Measurements from ENCODE around the gene FBLN2. TPM values are rescaled to one million over a fixed set of nuclear protein-coding genes. Genes with fewer than 3 reads are reported as not detected.

FBLN2 gene
- total RNA-seq, 1 donor: 8.3 TPM

DNA sequence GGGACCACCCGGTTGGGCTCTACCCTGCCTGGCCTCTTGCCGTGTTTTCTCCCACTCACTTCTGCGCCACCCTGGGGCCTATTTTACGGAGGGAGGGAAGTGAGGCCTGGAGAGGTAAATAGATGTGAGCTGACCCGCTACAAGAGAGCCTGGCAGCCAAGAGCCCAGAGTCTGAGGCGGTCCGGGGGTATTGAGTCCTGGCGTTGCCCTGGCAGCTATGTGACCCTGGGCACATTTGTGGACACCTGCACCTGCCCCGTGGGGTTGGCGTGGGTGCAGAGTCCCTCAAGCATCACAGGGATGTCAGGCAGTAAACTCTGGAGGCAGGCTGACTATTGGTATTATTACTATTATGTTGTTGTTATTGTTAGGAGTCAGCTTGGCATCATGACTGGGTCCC lies 85.7 kb downstream of the FBLN2 start:
- DNase-seq (ENCODE audit: low read depth in 2 of 3, low spot score in 2 of 3): no peak

DNA sequence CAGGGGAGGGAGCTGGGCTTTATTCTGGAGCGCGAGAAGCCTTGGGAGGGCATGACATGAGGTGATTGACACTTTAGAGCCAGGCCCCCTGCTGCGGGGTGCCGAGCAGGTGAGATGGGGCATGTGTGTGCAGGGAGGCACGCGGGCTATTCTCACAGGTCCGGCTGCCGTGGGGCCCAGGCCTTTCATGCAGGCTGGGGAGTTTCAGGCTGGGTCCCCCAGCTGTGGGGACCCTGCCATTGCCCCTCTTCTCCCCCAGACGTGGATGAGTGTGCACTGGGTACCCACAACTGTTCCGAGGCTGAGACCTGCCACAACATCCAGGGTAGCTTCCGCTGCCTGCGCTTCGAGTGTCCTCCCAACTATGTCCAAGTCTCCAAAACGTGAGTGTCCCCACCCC lies 87.3 kb downstream of the FBLN2 start:
- DNase-seq (ENCODE audit: low read depth in 2 of 3, low spot score in 2 of 3): no peak

DNA sequence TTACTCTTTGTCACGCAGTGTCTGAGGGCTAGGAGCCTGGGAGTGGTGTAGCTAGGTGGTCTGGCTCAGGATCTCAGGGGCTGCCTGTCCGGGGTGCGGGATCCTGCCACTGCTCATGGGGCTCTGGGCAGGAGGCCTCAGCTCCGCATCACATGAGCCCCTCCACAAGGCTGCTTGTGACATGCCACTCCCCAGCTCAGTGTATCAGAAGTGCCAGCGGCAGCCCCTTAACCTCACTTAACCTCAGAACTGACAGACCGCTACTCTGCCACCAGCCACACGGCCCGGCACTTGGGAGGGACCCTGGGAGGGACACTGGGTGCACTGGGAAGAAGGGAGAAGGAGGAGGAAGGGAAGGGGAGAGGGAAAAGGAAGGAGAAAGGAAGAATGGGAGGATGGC lies 87.9 kb downstream of the FBLN2 start:
- DNase-seq (ENCODE audit: low read depth in 2 of 3, low spot score in 2 of 3): no peak

DNA sequence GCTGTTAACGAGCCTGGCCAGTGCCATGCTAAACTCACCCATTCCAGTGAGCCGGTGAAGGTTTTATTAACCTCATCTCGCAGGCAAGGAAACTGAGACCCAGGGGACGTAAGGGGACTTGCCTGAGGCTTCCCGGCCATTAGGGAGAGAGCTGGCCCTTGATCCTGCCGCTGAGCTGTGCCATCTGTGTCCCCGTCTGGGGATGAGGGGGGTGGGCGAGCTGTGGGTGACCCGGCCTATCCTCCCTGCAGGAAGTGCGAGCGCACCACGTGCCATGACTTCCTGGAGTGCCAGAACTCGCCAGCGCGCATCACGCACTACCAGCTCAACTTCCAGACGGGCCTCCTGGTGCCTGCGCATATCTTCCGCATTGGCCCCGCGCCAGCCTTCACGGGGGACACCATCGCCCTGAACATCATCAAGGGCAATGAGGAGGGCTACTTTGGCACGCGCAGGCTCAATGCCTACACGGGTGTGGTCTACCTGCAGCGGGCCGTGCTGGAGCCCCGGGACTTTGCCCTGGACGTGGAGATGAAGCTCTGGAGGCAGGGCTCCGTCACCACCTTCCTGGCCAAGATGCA lies 88.5 kb downstream of the FBLN2 start:
- no peak for DNase-seq (ENCODE audit: low read depth in 2 of 3, low spot score in 2 of 3)

DNA sequence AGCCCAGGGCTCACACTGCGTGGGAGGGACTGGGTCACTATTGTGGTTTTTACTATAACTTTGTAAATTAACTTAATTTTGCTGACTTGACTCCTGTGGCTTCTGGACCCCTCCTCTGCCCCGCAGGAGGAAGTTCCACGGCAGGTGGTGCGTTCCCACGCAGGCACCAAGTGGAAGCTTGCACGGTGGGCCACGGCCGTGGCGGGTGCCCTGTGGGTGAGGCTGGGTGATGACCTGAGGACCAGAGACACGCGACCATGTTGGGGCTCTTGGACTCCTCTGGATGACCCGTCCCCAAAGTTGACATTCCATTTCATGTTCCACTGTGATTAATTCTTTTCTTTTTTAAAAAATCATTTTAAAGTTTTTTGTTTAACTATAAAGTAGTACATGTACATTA lies 89.0 kb downstream of the FBLN2 start:
- no peak for DNase-seq (ENCODE audit: low read depth in 2 of 3, low spot score in 2 of 3)

DNA sequence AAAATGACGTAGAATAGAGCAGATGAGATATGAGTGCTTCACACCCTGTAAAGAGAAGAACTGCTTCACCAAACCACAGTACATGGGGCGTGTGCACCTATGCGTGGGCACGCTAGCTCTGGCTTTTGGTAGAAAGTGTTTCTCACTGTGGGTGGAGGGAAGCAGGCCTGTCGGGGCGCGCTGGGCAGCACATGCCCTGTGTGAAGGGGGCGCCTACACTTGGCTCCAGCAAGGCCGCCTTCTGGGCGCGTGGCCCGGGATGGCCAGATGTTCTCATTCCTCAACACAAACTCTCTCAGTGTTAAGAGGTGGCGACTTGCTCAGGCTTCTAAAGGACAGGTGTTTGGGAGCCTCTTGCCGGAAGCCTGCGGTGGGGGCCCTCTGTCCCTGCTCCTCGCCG lies 90.0 kb downstream of the FBLN2 start:
- DNase-seq (ENCODE audit: low read depth in 2 of 3, low spot score in 2 of 3): no peak

DNA sequence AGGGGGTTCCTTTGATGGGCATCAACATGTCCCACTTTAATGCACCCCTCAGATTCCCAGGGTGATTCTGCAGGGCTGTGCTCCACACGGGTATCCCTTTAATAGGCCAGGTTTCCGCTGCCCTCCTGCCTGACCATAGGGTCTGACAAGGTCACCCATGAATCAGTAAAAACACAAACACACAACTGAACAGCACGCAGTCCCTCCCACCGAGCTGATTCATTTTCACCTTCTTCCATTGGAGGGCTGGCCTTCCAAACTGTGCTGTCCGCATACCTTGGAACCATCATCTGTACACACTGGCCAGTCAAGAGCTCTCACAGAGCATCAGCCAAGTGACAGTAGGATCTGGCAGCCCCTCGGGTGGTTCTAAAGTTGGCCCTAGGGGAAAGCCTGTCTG lies 93.7 kb downstream of the FBLN2 start:
- no peak for DNase-seq (ENCODE audit: low read depth in 2 of 3, low spot score in 2 of 3)

DNA sequence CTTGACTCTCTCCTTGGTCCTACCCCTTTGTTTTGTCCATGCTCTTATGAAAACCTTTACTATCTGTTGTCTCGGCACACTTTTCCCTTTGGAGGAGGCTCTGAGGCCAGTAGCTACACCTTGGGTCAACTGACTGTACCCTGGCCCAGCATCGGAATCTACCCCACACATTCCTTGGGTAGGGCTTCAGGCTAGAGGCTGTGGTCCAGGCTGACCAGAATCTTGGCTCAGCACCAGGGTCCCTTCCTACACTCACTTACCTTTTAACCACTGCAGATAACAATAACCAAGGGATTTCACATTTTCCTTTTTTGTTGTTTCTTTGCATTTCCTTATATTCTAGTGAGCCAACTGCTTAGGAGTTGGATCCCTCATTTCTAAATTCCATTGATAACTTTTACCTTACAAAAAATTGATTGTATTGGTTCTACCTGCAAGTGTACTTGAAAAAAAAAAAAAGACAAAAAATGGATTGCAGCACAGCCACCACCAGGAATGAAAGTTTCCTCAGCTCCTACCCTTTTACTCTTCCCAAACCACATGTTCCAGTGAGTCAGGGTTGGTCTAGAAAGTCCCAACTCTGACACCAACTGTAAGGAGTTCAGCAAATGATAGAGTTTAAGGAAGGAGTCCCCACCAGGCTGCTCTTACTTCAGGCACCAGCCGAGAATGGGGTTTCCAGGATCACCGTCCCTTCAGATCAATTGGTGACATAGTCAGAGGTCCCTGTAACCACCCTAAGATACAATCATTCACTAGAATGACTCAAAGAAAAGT lies 95.6 kb downstream of the FBLN2 start:
- no peak for DNase-seq (ENCODE audit: low read depth in 2 of 3, low spot score in 2 of 3)

DNA sequence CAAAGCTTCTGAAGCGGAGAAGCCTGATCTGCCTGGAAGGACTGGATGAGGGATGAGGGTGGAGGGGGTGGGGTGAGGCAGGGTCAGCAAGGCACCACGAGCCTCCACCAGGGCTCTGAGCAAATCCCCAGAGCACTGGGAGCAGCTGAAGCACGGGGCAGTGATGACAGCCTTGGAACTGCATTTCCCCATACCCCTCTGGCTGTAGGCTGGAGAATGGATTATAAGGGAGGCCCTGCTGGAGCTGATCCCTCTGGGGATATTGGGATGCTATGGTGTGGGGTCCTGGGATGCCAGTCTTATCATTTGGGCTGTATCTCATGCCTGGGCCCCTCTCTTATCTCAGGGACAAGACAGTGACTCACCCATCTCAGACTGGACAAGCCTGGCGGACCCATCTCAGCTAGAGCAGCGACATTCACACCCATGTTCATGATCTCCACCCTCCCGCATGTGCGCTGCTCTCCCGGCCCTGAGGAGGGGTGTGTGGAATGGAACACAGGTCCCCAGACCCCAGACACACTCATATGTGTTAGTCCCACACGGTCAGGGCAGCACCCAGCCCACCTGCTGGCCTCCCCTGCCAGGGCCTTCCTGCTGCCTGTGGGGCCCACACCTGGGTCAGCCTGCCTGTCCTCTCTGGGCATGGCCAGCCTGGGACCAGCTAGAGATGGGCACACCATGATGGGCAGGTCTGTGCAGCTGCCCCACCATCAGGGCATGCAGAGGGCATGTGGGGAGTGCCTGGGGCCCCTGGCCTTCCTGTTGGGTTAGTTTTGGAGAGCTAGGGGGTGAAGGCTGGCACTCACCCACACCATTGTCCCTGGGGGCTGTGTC lies 97.1 kb downstream of the FBLN2 start:
- no peak for DNase-seq (ENCODE audit: low read depth in 2 of 3, low spot score in 2 of 3)

DNA sequence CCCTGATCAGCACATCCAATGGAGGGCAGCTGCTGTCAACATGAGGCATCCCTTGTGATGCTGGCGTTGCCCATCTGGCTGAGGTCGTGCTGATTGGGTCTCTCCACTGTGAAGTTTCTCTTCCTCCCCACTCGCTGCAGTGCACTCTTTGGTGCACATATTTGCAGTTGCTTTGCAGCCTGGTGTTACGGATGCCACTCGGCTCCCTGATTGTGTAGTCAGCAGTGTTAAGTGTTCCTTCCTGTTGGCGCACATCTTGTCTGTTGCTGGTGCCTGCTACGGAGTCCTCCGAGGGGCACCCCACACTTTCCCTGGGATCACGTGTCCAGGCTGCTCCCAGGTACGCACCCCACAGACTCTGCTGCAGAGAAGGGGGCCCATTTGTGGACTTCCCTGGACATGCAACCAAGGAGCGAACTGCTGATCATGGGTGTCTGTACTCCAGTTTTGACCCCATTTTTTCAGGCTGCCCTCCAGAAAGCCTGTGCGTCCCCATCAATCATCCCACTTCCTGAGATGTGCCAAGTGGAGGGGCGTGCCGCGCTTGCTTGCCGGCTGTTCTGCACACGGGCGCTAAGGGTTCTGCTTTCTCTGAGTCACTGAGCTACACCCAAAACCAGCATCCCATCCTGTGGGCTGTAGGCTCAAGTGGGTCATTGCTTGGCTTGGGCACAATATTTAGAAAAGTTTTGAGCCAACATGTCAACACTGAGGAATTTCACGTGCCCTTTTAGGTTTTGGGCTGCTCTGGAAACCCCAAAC lies 98.6 kb downstream of the FBLN2 start:
- DNase-seq (ENCODE audit: low read depth in 2 of 3, low spot score in 2 of 3): peak in 2 of 3 donors; percentile 81 to 89

DNA sequence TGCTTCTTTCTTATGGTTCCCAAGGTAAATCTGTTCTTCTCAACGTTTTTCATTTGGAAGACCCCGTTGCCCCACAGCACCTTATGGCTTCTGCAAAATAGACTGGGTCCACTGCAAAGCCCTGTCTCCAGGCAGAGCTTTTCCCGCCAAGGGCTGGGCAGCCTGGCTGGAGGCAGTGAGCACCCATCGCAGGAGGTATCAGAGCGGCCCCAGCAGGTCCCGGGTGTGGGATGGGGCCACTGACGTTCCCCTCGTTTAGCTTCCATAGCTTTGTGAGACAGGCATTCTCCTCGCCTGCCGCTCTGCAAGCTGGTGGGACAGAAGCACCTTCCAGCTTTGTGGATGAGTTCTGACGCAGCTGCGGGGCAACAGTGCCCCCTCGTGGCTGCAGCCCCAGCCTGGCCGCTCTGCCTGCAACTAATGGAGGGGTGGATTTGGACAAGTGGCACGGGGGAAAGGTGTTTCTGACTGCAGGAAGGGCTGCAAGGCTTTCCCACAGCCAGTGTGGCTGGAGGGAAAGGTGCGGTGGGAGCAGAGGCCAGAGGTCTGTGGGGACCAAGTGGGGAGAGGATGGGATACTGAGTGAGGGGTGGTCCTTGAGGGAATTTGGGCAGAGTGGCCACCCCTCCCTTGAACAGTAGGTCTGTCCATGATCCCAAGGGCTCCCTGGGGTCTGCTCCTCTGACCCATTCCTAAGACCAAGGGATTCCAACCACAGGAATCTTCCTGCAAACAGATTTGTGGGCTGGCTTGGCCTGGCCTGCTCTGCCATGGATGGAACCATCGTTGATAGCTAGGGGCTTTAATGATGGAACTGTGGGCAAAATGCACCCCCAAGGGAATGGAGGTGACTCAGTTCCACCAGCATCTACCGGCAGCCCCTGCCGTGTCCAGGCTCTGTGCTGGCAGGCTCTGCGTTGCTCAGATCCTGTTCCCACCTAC lies 99.4 kb downstream of the FBLN2 start:
- DNase-seq (ENCODE audit: low read depth in 2 of 3, low spot score in 2 of 3): peak; percentile 54 to 74 (median 65)

DNA sequence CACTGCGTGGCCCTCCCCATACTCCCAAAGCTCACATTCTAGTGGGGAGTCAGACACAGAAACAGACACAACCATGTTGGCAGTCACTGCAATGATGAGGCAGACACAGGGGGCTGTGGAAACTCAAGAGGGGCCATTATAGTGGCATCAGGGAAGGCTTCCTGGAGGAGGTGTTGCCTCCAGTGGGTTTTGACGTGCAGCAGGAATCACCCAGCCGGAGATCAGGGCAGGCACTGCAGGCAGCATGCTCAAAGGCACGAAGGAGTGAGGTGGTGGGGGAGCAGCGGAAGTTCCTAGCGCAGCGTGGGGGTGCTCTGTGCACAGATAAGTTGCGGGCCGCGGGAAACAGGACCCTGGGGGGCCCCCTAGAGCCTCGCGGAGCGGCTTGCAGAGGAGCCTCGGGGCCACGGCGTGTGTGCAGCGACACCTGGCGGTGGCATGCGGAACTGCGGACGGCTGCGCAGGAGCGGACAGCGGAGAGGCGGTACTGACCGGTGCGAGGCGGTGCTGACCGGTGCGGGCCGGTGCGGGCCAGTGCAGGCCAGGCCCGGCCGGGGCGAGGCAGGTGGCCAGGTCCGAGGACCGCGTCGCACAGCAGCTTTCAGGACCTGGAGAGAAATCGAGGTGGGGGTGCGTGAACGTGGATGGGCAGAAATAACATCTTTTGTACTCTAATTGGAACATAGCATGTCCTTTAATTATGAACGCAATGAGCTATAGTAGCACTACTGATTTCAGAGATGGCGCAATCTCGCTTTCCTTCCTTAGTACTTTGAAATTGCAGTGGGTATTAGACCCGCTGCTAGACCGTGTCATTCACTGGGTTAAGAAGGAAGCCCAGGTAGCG lies 101.5 kb downstream of the FBLN2 start:
- DNase-seq (ENCODE audit: low read depth in 2 of 3, low spot score in 2 of 3): peak; percentile 69 to 85 (median 83)

DNA sequence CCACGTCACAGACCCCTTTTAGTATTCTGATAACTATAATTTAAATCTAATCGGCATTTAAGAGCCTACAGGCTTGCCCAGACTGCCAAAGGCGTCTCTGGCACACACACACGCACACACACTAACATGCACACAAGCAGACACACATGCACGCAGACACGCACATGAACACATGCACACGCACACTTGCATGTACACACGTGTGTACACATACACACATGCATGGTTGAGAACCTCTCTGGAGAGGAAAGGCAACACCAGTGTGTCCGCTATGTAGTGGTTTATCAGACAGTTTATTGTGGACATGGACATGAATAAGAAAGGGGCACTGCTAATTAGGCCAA lies 102.1 kb downstream of the FBLN2 start:
- no peak for DNase-seq (ENCODE audit: low read depth in 2 of 3, low spot score in 2 of 3)

DNA sequence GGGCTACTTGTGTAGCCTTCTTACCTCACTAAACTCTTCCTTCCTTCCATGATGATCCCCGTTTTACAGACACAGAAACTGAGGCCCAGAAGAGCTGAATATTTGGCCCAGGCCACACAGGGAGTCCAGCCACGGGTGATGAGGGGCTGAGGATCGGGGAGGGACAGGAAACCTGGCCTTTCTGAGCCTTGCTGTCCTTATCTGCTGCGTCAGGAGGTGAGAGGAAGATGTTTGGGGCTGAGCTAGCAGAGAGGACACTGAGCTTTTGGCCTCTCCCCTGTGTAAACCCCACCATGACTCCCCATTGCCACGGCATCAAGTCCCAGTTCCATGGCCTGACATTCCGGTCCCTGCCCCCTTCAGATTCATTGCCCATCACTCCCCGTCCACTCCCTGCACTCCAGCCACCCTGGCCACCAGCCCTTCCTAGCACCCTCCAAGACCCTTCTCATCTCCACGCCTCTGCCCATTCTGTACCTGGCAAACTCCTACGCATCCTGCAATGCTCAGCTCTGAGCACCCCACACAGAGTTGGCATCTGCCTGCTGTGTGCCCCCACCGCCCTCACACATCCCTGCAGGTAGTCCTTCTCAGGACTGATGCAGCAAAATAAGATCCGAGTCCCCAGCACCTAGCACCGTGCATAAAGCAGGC lies 103.0 kb downstream of the FBLN2 start:
- DNase-seq (ENCODE audit: low read depth in 2 of 3, low spot score in 2 of 3): no peak

DNA sequence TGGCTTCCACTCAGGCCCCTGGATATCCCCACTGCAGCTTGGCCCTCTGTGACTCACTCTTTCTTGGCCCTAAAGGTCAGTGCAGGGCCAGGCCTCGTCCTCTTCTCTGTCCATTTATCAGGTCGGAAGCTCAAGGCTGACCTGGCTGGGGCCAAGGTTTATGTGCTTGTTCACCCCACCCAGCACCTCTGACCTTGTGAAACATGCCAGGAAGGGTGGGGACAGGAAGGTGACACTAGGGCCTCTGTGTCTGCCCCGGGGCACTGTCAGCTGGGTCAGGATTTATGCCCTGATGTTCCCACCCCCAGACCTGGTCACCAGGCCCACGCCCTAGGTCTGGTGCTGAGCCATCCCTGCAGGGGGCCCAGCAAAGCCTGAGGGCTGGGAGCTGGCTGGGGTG lies 103.8 kb downstream of the FBLN2 start:
- no peak for DNase-seq (ENCODE audit: low read depth in 2 of 3, low spot score in 2 of 3)

DNA sequence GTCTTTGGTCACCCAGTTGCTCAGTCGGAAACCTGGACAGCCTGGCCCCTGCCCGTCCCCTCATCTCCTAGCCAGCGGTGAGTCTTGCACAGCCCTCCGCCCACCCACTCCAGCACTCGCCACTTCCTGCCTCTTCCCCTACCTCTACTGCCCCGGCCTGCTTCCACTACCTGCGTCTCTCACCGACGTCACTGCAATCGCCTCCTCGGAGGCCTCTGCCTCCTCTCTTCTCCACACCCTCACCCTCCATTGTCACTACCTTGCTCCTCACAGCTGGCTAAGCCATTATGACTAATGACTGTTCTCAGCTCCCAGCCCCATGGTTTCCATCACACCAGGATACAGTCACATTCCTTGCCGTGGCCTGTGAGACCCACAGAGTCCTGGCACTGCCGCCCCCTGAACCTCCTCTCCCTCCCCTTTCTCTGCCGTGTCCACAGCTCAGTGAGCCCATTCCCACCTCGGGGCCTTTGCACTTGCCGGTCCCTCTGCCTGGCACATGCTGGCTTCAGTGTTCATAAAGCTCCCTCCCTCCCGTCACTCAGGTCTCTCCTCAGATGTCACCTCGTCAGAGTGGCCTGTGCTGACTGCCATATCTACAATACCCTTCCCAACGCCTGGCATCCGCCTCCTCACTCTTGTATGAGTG lies 104.8 kb downstream of the FBLN2 start:
- DNase-seq (ENCODE audit: low read depth in 2 of 3, low spot score in 2 of 3): no peak

DNA sequence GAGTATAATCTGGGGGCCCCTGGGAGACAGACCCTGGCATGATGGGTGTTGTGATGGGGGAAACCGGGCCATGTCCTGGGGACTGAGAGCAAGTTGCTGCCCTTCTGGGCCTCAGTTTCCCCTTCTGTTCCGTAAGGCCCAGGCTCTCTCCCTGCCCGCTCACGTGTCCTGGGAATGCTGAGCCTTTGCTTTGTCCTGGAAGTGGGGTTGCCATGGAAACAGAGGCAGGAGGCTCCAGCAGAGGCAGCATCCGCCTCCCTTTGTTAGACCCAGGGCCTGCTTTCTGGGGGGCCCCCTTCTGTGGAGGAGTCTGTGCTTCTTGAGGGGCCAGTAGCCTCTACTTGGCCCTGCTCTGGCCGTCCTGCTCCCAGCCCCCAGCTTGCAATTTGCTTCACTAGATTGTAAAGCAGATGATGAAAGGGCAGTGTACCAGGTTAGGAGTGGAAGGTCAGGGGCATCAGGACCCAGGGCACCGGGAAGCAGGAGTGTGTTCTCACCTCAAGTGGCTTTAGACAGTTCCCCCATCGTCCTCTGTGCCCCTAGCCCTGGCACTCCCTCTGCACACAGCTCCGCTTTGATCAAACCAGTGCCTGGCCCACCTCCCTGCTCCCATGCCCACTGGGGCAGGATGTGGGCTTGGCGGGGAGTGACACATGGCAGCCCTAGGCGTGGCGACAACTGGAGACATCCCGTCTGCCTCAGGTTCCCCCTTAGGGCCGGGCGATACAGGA lies 105.6 kb downstream of the FBLN2 start:
- peak in 2 of 3 donors; percentile 20 to 23 for DNase-seq (ENCODE audit: low read depth in 2 of 3, low spot score in 2 of 3)
